Measurements from ENCODE around the gene CMSS1. TPM values are rescaled to one million over a fixed set of nuclear protein-coding genes. Genes with fewer than 3 reads are reported as not detected.

The CMSS1 gene
- total RNA-seq, 4 donors from 2014 or later, result 1.3 to 9.9 (median 2.3) TPM

- Histone ChIP-seq H3K4me1 (peaks cover 0 to 3% (median 0%) of the 10 kb centered on the region in 4 donors), H3K4me3 (no peak overlapping the region), H3K27ac (no peak overlapping the region), H3K36me3 (no peaks in the 10 kb centered on the region), H3K27me3 (no peaks in the 10 kb centered on the region), H3K9me3 (no peaks in the 10 kb centered on the region)
- DNase-seq, result no peak
- TF ChIP-seq POLR2A (IDR thresholded peaks at IDR 0.05), result no peak
Observed at GRCh38 chr3:99948467-99949089, 130.9 kb downstream of the CMSS1 start.

DNA sequence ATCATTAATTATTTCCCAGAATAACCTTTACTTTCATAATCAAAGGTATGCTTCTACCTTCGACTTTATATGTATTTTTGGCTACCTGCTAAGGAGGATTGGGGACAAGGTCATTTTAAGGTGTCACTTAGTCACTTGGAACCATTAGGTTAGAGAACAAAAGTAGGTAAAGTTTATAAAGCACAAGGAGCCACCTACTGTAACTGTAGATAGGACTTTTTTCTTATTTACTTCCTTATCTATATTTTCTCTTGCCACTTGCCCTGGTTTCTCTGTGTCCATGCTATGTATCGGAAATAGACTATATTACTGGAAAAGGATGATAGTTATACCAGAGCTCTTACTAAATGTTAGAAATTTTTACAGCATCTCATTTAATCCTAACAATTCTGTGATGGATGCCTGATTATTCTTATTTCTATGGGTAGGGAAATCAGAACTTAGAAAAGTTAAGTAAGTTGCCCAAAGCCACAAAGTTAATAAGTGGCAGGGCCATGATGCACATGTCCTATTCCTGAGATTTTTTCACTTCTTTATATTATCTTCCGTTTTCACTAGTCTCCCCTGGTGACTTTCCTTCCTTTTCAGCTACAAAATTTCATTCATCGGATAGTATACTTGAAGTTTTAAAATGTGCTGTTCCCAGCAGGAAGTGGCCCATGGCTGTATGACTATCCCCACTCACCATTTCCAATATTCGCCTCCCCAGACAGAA lies 132.5 kb downstream of the CMSS1 start:
- Histone ChIP-seq H3K27ac (no peak overlapping the region), H3K27me3 (no peaks in the 10 kb centered on the region), H3K9me3 (no peaks in the 10 kb centered on the region), H3K4me3 (no peak overlapping the region), H3K4me1 (peaks cover 0 to 3% (median 0%) of the 10 kb centered on the region in 4 donors), H3K36me3 (no peaks in the 10 kb centered on the region)
- DNase-seq, result no peak
- TF ChIP-seq POLR2A (IDR thresholded peaks at IDR 0.05), result no peak
- no peak for TF ChIP-seq CTCF (IDR thresholded peaks at IDR 0.05)

DNA sequence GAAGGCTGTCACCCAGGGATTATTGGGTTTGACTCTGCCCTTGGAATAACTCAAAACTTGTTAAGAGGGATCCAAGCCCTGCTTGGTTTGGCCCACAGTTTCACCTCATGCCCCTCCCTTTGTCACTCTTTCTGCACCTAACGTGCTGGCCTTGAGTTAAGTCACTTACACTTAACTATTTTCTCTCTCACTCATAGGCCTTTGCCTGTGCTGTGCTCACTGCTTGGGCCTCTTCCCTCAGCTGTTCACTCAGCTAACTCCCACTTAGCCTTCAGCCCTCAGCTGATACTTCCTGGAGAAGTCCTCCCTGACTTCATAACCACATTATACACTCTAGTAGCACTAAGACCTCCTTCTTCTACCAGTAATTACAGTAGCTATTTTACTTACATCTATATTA lies 133.3 kb downstream of the CMSS1 start:
- Histone ChIP-seq H3K4me1 (no peaks in the 10 kb centered on the region), H3K27ac (no peak overlapping the region)

DNA sequence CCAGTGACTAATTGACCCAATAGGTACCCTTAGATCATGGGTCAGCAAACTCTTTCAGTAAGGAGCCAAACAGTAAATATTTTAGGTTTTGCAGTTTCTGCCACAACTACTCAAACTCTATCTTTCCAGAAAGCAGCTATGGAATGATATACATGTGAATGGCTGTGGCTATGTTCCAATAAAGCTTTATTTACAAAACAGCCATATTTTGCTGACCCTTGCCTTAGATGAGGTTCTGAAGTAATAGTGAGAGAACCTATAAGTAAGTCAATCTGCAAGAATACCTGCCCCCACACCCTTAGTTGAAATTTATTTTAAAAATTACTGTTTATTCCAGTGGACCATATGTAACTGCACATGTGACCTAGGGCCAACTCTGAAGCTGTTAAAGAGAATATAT lies 134.0 kb downstream of the CMSS1 start:
- no peak for DNase-seq
- H3K9me3 ChIP-seq, result no peaks in the 10 kb centered on the region
- H3K4me3 ChIP-seq, result no peak overlapping the region
- H3K27me3 ChIP-seq, result no peaks in the 10 kb centered on the region
- TF ChIP-seq POLR2A (IDR thresholded peaks at IDR 0.05) (no peak), CTCF (IDR thresholded peaks at IDR 0.05) (no peak)
- no peak overlapping the region for H3K27ac ChIP-seq
- no peaks in the 10 kb centered on the region for H3K36me3 ChIP-seq
- H3K4me1 ChIP-seq, result no peaks in the 10 kb centered on the region

More for the DNA sequence above, 133.3 kb downstream of the CMSS1 start:
- no peaks in the 10 kb centered on the region for H3K9me3 ChIP-seq
- no peaks in the 10 kb centered on the region for H3K27me3 ChIP-seq
- no peak for DNase-seq
- no peaks in the 10 kb centered on the region for H3K36me3 ChIP-seq
- no peak for TF ChIP-seq CTCF (IDR thresholded peaks at IDR 0.05)
- no peak for TF ChIP-seq POLR2A (IDR thresholded peaks at IDR 0.05)
- H3K4me3 ChIP-seq, result no peak overlapping the region

GRCh38 chr3:99952306-99952705 lies 134.6 kb downstream of the CMSS1 start:
- Histone ChIP-seq H3K4me1 (no peaks in the 10 kb centered on the region), H3K36me3 (no peaks in the 10 kb centered on the region), H3K9me3 (no peaks in the 10 kb centered on the region), H3K27ac (no peak overlapping the region), H3K27me3 (no peaks in the 10 kb centered on the region), H3K4me3 (no peak overlapping the region)
- TF ChIP-seq POLR2A (IDR thresholded peaks at IDR 0.05) (no peak), CTCF (IDR thresholded peaks at IDR 0.05) (no peak)
- DNase-seq, result no peak

- no peak for DNase-seq
- H3K4me1 ChIP-seq, result no peaks in the 10 kb centered on the region
- TF ChIP-seq POLR2A (IDR thresholded peaks at IDR 0.05) (no peak), CTCF (IDR thresholded peaks at IDR 0.05) (no peak)
- no peaks in the 10 kb centered on the region for H3K36me3 ChIP-seq
- H3K4me3 ChIP-seq, result no peak overlapping the region
- H3K9me3 ChIP-seq, result no peaks in the 10 kb centered on the region
- no peak overlapping the region for H3K27ac ChIP-seq
- no peaks in the 10 kb centered on the region for H3K27me3 ChIP-seq
Observed at GRCh38 chr3:99953596-99953995, 135.9 kb downstream of the CMSS1 start.

Data from Peyer's patch (tissue), 4 donors.